Type B pancreatic cell (in vitro differentiated cells): ENCODE results near the gene CYP19A1. TPM values are rescaled to one million over a fixed set of nuclear protein-coding genes. Genes with fewer than 3 reads are reported as not detected.

Source experiments
- DNase-seq: peaks from one replicate; pipeline ENCODE4 v3.0.0; 2021; ENCODE audit warnings: mixed read lengths; ENCODE audit not compliant: unreplicated experiment; ENCODE audit errors: extremely low spot score
- H3K27ac Mint-ChIP-seq: 2 replicates; pipeline ENCODE4 v1.8.0; 2021; ENCODE audit warnings: mild to moderate bottlenecking, mixed read lengths
- H3K27me3 Mint-ChIP-seq: 2 replicates; pipeline ENCODE4 v1.8.0; 2021; ENCODE audit warnings: mixed read lengths
- H3K36me3 Mint-ChIP-seq: 2 replicates; pipeline ENCODE4 v1.8.0; 2021; ENCODE audit warnings: mixed read lengths
- H3K4me1 Mint-ChIP-seq: one replicate; pipeline ENCODE4 v1.8.0; 2021; ENCODE audit warnings: mixed read lengths; ENCODE audit not compliant: unreplicated experiment
- H3K4me3 Mint-ChIP-seq: 2 replicates; pipeline ENCODE4 v1.8.0; 2021; ENCODE audit warnings: mild to moderate bottlenecking, mixed read lengths
- H3K9me3 Mint-ChIP-seq: 2 replicates; pipeline ENCODE4 v1.8.0; 2021; ENCODE audit warnings: mixed read lengths
- total RNA-seq: library from RNA; stranded (reverse); gene quantifications from 2 replicates; pipeline ENCODE4 v1.2.1, GENCODE V29; 2021; ENCODE audit warnings: low replicate concordance
- TF ChIP-seq, protein P1 (sequence below): fragments of 200-600 bp; sonication (generic); conservative IDR thresholded peaks from 2 replicates; pipeline ENCODE4 v1.5.0; 2021; ENCODE audit warnings: antibody characterized with exemption, mild to moderate bottlenecking

Gene CYP19A1
- total RNA-seq, 1 donor from 2014 or later = 1.3 TPM

DNA sequence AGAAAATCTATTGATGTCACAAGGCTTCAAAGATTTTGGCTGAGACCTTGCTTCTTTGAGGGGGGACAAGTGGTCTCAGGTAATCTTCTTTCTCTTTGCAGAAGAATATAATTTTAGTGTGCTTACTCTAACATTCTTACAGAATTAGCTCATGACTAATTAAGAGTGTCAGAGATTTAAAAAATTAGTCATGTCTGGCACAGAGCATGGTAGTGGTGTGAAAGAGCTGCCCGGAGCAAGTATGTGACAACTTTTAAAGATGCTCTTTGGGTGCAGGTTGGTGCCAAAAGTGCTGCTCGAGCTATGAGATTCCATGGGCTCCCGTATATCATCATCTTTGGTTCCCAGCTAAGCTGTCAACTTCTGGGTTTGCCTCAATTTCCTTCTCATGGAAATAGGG is 31.1 kb downstream of the CYP19A1 start:
- Mint-ChIP-seq H3K4me1 (peaks cover 6% of the 10 kb centered on the region), H3K4me3 (no peak overlapping the region), H3K36me3 (no peaks in the 10 kb centered on the region), H3K27ac (no peak overlapping the region), H3K27me3 (peaks cover 8% of the 10 kb centered on the region), H3K9me3 (no peaks in the 10 kb centered on the region)
- DNase-seq = no peak
- TF ChIP-seq, protein P1, sequence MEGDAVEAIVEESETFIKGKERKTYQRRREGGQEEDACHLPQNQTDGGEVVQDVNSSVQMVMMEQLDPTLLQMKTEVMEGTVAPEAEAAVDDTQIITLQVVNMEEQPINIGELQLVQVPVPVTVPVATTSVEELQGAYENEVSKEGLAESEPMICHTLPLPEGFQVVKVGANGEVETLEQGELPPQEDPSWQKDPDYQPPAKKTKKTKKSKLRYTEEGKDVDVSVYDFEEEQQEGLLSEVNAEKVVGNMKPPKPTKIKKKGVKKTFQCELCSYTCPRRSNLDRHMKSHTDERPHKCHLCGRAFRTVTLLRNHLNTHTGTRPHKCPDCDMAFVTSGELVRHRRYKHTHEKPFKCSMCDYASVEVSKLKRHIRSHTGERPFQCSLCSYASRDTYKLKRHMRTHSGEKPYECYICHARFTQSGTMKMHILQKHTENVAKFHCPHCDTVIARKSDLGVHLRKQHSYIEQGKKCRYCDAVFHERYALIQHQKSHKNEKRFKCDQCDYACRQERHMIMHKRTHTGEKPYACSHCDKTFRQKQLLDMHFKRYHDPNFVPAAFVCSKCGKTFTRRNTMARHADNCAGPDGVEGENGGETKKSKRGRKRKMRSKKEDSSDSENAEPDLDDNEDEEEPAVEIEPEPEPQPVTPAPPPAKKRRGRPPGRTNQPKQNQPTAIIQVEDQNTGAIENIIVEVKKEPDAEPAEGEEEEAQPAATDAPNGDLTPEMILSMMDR = no peak

DNA sequence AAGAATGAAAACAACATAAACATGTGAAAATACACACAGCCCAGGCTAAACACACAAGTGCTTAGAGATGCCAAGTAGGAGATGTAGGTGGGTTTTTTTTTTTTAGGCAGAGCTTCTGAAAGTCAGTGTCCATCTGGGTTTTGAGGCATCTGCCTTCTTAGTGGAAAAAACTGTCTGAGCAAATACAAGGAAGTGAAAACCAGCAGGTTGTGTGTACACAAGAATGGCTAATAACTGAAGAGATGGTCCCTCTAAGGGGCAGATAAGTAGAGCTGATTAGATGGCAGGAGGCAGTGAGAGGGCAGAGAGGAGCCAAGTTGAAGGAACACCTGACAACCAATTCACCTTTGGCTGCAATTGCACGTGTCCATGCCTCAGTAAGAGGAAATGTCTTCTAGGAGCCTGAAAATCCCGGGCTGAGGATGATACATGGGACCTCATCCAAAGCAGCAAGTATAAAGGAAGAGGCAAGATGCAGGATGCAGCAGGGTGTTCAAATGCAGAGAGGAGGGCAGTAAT is 34.9 kb downstream of the CYP19A1 start:
- Mint-ChIP-seq H3K4me1 (no peaks in the 10 kb centered on the region), H3K27me3 (peaks cover 8% of the 10 kb centered on the region), H3K27ac (no peak overlapping the region), H3K9me3 (no peaks in the 10 kb centered on the region), H3K4me3 (no peak overlapping the region), H3K36me3 (no peaks in the 10 kb centered on the region)
- TF ChIP-seq, protein P1 = no peak
- DNase-seq = no peak

DNA sequence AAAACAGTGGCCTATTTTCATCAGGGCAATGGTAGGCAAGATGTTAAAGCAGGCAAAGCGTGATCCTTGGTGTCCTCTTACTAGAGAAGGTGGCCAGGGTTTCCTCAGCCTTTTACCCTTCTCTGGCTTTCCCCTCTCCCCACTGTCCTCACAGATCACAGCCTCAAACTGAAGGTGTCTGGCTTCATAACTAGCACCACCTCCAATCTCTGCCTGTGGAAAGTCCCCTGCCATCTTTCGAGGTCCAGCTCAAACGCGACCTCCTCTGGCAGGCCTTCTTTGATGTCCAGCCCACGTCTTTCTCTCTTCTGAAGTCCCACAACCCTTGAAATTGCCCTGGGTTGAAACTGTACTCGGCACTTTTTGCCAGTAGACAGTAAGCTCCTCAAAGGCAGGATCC is 35.9 kb downstream of the CYP19A1 start:
- no peak overlapping the region for H3K4me3 Mint-ChIP-seq
- H3K27me3 Mint-ChIP-seq = peaks cover 6% of the 10 kb centered on the region
- H3K9me3 Mint-ChIP-seq = no peaks in the 10 kb centered on the region
- DNase-seq = no peak
- no peaks in the 10 kb centered on the region for H3K4me1 Mint-ChIP-seq
- TF ChIP-seq, protein P1 = no peak
- no peak overlapping the region for H3K27ac Mint-ChIP-seq
- no peaks in the 10 kb centered on the region for H3K36me3 Mint-ChIP-seq

DNA sequence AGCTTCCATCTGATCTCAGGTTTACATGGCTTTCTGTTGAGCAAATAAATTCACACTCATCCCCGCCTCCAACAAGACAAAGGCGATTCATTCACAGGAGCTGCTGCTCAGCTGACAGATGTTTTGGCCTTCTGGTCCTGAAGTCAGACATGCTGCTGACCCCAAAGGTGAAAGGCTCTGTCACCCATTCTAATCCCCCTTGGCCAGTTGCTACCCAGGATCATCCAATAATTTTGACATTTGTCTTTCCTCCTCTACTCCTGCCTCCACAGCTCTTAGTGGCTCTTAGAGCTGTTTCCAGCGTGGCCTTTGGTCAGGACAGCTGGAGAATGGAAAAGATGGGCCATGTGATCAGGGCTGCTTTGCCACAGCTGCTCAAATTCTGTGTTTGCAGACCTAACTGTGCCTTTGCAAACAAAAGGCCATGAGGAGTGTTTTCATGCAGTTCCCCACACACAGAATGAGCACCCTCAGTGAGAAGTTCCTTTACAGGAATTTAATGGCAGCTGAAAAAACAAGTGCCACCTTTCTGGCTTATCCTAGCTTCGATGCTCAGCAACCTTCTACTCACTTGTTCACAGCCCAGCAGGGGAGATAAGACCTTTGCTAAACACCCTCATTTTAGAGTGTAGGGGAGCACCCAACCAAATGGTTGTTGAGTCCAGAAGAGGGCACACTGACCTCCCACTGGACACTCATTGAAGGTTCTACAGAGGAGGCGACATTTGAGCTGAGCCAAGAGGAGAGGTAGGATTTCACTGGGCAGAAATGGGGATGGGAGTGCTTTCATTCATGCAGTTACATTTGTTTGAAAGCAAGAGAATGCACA is 39.0 kb downstream of the CYP19A1 start:
- Mint-ChIP-seq H3K27me3 (no peaks in the 10 kb centered on the region), H3K36me3 (no peaks in the 10 kb centered on the region), H3K9me3 (no peaks in the 10 kb centered on the region), H3K4me3 (no peak overlapping the region), H3K4me1 (no peaks in the 10 kb centered on the region), H3K27ac (peak overlapping the region; percentile 24)
- TF ChIP-seq, protein P1 = no peak
- no peak for DNase-seq

DNA sequence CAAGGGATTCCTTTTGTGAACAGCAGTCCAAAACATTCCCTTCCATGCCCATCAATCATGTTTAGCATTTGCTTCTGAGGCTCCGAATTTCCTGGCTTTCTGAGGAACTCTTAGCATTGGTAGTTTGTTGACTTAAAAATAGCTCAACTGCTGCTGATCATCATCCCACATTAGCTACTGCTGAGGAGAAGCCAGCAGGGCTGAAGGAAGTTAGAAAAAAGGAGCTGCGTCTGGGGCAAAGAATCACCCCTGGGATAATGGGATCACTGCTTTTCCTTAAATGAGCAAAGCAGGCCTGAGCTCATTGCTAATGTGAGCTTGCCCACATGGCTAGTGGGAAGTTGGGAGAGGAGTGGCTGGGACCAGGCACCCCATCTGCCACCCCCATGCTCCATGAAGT is 39.8 kb downstream of the CYP19A1 start:
- Mint-ChIP-seq H3K4me3 (no peak overlapping the region), H3K4me1 (no peaks in the 10 kb centered on the region), H3K9me3 (no peaks in the 10 kb centered on the region), H3K27me3 (no peaks in the 10 kb centered on the region), H3K27ac (no peak overlapping the region), H3K36me3 (no peaks in the 10 kb centered on the region)
- no peak for DNase-seq
- TF ChIP-seq, protein P1 = no peak
